Measurements from ENCODE around the gene RPS25.

DNA sequence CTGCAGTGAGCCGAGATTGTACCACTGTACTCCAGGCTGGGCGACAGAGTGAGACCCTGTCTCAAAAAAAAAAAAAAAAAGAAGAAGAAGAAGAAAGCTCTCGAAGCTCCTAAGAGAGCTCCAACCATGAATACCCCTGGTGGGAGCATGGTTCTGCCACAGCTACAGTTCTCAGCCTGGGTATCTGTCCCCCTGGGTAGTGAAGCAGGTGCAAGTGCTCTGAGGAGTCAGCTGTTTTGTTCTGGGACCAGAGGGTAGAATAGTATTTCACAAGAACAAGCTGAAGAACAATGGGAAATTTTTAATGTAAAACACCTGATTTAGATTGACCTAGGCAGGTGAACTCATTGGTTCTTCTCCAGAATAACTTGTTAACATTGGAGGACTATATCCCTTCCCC lies 43.1 kb upstream of the RPS25 start:
- TF ChIP-seq, protein P1, sequence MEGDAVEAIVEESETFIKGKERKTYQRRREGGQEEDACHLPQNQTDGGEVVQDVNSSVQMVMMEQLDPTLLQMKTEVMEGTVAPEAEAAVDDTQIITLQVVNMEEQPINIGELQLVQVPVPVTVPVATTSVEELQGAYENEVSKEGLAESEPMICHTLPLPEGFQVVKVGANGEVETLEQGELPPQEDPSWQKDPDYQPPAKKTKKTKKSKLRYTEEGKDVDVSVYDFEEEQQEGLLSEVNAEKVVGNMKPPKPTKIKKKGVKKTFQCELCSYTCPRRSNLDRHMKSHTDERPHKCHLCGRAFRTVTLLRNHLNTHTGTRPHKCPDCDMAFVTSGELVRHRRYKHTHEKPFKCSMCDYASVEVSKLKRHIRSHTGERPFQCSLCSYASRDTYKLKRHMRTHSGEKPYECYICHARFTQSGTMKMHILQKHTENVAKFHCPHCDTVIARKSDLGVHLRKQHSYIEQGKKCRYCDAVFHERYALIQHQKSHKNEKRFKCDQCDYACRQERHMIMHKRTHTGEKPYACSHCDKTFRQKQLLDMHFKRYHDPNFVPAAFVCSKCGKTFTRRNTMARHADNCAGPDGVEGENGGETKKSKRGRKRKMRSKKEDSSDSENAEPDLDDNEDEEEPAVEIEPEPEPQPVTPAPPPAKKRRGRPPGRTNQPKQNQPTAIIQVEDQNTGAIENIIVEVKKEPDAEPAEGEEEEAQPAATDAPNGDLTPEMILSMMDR (conservative IDR thresholded peaks at IDR 0.05; ENCODE audit: low read length), result no peak
- TF ChIP-seq EZH2phosphoT487 (IDR thresholded peaks at IDR 0.05; ENCODE audit: borderline replicate concordance), result no peak
